GM10266 (cell line): ENCODE data around the gene COX14.

Experiments
- DNase-seq: peaks from one replicate; pipeline ENCODE4 v3.0.0; 2012; ENCODE audit errors: extremely low spot score
- TF ChIP-seq, protein P1 (sequence below): IDR thresholded peaks from 2 replicates; pipeline ENCODE4 v1.5.1; 2012; ENCODE audit warnings: mild to moderate bottlenecking, low read depth; ENCODE audit not compliant: control insufficient read depth, insufficient read depth; ENCODE audit errors: missing control alignments

Gene COX14

DNA sequence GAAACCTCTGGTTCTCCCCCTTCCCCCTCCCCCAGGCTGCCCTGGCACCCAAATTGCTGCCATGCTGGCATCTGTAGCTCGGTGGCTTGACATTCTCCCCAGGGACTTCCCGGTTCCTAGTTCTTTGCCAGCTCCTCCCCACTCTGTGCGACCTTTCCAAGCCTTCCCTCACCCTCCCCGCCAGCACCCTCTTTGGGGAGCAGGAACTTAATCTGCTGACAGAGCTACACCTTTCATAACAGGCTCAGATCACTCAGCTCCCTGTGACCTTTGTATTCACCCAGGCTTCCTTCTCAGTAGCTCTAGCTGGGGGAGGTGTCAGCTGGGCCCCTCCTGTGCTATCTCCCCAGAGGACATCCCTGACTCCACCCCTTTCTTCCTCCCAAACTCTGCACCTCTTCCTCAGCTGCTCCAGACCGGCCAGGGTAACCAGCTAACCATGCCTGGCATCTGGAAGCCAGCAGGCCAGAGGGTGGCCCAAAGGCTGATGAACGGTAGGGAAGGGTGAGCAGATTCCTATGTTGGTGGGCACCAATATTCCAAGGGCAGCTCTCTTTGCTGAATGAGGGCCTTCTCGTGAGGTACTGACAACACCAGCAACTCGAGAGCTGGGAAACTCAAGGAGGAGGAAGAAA lies 1.8 kb upstream of the COX14 start:
- peak; percentile 50 for DNase-seq
- TF ChIP-seq, protein P1, sequence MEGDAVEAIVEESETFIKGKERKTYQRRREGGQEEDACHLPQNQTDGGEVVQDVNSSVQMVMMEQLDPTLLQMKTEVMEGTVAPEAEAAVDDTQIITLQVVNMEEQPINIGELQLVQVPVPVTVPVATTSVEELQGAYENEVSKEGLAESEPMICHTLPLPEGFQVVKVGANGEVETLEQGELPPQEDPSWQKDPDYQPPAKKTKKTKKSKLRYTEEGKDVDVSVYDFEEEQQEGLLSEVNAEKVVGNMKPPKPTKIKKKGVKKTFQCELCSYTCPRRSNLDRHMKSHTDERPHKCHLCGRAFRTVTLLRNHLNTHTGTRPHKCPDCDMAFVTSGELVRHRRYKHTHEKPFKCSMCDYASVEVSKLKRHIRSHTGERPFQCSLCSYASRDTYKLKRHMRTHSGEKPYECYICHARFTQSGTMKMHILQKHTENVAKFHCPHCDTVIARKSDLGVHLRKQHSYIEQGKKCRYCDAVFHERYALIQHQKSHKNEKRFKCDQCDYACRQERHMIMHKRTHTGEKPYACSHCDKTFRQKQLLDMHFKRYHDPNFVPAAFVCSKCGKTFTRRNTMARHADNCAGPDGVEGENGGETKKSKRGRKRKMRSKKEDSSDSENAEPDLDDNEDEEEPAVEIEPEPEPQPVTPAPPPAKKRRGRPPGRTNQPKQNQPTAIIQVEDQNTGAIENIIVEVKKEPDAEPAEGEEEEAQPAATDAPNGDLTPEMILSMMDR, result no peak

DNA sequence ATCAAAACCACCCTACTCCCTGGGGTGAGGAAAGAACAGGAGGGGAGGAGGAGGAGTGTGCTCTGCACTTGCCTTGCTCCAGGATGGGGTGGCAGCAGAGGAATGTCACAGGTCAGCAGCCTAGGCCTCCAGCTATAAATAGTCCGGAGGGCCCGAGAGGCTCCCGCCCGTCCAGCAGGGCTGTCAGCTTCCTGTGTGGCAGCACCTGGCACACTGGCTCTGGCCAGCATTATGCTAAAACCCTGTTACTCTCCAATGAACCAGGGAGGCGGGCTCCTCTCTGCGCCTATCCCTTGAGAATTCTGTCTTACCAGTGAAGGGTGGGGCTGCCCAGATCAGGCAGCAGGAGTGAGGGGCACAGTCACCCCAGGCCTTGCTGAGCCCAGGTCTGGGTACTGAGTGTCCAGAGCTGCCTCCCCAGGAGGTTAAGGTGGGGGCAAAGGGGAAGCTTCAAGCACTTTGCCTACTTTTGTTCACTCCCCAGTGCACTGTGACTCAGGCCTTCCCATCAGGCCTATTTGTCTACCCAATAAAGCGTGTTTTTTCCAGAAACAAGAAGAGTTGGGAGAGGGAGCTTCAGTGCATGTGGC lies 1.2 kb upstream of the COX14 start:
- TF ChIP-seq, protein P1, result no peak
- DNase-seq, result no peak

DNA sequence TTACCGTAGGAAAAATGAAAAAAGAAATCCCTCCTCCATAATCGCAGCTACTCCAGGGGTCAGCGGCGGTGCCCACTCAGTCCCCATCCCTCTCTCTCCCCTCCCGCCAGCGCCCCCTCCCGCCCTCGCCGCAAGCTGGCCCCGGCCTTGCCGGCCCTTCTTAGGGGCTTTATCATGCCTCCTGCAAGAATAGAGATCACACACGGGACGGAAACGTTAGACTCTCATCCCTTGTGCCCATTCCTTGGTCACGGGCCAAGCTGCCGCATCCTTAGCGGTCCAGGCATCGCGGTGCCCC lies 692 bp upstream of the COX14 start:
- no peak for DNase-seq
- TF ChIP-seq, protein P1, result no peak

DNA sequence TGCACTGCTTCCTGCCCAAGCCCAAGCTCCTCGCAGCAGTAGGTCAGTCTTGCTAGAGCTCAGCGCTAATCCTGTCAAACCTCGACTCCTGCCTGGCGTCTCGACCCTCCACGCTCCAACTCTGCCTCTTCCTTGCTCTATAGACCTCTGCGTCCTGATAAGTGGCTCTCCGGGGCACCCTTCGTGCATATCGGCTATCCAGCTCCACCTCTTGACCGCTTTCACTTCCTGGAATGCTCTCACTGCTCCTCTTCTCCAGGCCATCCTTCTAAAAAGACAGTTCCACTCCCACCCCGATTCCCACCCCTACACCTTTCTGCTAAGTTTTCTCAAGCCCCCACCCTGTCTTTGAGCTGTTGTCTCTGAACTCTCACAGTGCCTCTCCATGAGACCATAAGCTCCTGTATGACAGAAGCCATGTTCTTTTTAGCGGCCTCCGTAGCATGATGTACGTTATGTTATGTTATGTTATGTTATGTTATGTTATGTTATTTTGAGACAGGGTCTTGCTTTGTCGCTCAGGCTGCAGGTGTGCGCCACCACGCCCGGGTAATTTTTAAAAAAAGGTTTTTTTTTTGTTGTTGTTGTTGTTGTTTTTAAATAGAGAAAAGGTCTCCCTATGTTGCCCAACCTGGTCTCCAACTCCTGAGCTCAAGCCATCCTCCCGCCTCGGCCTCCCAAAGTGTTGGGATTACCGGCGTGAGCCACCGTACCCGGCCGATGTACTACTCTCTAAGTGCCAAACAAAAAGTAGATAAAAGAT lies 601 bp downstream of the COX14 start:
- DNase-seq, result peak; percentile 25
- TF ChIP-seq, protein P1, result no peak

DNA sequence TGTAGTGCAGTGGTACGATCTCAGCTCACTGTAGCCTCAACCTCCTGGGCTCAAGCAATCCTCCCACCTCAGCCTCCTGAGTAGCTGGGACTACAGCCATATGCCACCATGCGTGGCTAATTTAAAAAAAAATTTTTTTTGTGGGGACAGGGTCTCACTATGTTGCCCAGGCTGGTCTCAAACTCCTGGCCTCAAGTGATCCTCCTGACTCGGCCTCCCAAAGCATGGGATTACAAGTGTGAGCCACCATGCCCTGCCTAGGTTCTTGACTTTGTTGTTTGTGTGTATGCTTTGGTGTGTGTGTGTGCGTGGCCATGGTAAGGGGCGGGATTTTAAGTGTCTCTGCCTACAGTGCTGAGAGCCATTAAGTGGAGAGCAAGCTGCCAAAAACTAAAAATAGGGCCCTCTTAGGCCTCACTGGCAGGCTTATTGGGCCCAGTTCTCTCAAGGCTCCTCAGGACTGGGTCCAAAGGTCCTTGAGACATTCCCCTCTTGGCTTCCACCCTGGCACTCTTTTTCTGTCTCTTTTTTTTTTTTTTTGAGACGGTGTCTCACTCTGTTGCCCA lies 5.1 kb downstream of the COX14 start:
- TF ChIP-seq, protein P1, result no peak
- DNase-seq, result no peak

DNA sequence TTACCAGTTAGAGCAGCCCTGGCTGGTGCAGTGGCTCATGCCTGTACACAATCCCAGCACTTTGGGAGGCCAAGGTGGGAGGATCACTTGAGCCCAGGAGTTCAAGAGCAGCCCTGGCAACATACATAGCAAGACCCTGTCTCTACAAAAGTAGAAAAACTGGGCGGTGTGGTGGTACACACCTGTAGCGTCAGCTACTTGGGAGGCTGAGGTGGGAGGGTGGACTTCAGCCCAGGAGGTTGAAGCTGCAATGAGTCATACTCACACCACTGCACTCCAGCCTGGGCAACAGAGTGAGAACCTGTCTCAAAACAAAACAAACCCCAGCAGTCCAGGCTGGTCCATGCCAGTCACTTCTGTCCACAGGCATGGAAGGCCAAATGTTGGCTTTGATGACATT lies 7.4 kb downstream of the COX14 start:
- no peak for DNase-seq
- TF ChIP-seq, protein P1, result no peak

DNA sequence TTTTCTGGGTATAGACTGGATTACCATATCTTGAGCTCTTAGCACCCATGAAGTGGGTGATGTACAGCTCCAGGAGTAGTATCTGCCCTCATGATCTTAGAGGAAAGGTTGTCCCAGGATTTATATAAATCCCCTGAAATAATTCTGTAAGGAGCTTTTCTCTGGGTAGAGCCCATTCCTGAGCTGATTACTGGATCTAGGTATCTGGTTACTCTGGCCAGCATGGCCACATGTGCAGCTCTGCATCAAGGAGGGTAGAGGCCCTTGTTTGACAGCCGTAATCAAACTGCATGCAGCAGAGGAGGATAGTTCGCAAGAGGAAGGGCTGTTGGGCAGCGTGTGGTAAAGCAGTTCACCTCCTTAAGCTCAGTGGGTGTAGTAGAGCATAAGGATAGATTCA lies 8.5 kb downstream of the COX14 start:
- TF ChIP-seq, protein P1, result no peak
- DNase-seq, result no peak
